Measurements from ENCODE around the gene MRGPRE.

The MRGPRE gene

DNA sequence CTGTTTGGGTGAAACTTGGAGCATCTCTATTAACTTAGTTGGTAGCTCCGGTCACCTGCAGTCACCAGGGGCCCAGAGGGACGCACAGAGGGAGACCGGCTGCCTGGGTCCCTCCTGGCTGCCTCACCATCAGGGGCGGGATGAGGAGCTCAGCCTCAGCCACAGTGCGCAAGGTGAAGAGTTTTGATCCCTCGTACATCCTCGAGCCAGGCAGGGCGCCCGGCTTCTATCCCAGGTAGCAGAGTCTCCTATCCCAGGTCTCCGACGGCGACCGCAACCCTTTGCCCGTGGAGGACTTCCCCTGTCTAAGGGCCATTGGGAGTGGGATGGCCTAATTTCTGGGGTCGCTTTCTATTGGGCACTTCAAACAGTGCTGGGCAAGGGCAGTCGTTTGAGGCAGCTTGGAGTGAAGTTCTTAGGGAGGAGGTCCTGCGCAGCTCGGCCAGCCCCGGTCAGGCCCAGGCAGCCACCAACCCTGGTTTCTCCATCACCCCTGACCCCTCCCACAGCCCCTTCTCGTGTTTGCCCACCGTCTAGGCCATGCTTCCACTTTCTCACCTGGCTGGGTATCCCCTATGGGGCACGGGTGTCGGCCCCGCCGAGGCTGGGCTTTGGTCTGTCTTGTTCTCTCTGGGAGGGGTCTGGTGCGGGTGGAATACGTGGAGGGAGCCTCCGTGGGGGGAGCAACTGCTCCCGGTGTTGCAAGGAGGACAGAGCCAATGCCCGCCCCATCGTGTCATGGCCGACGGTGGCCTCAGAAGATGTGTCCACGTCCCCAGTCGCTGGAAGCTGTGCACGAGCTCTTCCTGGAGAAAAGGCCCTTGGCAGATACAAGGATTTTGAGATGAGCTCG, 10.0 kb downstream of the MRGPRE start:
- Mint-ChIP-seq H3K9me3 (no peaks in the 10 kb centered on the region), H3K4me1 (ENCODE audit: low read depth) (peaks cover 7% of the 10 kb centered on the region), H3K36me3 (ENCODE audit: low read depth) (no peaks in the 10 kb centered on the region), H3K27ac (no peak overlapping the region), H3K27me3 (peaks cover 15% of the 10 kb centered on the region), H3K4me3 (no peak overlapping the region)
- no peak for DNase-seq

DNA sequence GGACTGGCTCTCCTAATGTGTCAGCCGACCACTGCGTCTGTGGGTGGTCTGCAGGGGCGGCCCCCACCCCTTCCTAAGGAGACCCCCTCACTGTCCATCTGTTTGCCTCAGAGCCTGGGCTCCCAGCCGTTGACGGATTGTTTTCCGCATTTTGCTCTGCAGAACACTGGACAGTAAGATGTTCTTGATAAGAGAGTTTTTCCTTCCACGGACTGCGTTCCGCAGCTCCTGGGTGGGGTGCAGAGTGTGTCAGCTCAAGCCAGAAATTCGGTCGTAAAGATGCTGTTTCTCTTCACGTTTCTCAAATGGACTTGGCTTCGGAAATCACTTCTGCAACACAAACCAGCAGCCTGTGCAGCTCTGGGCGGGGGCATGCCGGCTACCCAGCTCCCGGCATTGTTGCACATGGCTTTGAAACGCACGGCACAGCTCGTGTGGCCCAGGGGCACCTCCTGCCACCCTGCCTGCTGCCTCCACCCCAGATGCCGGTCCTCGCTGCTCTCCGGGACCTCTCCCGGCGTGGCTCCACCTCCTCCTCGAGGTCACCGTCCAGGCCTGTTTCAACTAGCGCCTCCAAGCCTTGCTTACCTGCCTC, 10.7 kb downstream of the MRGPRE start:
- H3K27me3 Mint-ChIP-seq: peaks cover 21% of the 10 kb centered on the region
- no peaks in the 10 kb centered on the region for H3K9me3 Mint-ChIP-seq
- no peaks in the 10 kb centered on the region for H3K36me3 Mint-ChIP-seq (ENCODE audit: low read depth)
- no peak overlapping the region for H3K4me3 Mint-ChIP-seq
- peaks cover 12% of the 10 kb centered on the region for H3K4me1 Mint-ChIP-seq (ENCODE audit: low read depth)
- DNase-seq: no peak
- H3K27ac Mint-ChIP-seq: no peak overlapping the region

DNA sequence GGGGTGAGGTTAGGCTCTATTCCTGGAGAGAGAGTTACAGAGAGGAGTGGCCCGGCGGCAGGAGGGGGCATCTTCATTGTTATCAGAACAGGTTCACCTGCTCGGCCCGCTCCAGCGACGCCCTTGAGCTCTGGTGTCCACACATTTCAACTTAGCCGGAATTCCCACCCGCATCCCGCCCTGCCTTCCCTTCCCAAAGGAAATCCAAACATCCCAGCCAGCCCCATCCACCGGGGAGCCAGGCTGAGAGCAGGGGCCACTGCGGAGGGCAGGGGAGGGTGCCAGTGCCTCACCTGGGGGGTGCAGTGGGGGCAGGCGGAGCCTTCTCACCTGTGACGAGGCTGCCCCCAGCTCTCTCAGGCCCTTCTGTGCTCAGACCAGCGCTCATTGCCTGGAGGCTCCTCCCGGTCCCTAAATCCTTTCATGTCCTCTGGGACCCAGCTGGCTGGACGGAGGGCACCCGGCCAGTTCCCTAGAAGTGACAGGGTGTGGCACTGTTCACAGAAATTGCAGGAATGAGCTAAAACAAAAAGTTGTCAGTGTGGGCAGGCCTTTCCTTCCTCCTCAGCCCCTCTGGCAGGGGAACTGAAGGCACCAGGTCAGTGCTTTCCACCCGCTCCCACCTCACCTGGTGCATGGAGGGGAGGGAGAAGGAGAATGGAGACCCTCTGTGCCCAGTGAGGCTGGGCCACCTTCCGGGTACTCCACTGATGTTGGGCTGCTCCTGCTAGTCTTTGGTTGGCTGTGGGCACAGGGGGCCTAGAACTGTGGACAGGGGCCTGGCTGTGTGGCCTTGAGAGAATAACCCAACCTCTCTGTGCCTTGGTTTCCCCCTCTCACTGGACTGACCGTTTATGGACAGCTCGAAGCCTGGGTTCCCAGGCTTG, 11.5 kb downstream of the MRGPRE start:
- H3K27me3 Mint-ChIP-seq: peaks cover 24% of the 10 kb centered on the region
- H3K4me3 Mint-ChIP-seq: no peak overlapping the region
- no peaks in the 10 kb centered on the region for H3K36me3 Mint-ChIP-seq (ENCODE audit: low read depth)
- no peak for DNase-seq
- no peak overlapping the region for H3K27ac Mint-ChIP-seq
- peaks cover 12% of the 10 kb centered on the region for H3K4me1 Mint-ChIP-seq (ENCODE audit: low read depth)
- no peaks in the 10 kb centered on the region for H3K9me3 Mint-ChIP-seq

DNA sequence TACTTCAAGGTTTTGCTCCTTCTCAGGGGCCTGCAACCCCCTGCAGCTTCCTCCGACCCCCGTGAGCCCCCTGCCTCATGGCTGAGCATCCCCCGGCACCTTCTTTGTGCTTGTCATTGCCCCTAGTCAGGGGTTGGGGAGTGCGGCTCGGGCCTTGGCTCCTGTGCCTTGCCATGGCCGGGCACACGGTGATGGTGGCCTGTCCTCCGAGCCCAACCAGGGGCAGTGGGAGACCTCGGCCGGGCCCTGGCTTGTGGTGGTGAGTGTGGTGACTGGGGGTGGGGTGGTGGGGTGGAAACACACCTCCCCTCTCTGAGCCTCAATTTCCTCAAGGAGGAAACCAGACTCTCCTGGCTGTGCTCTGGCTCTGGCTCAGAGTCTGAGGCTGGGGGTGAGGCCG, 12.1 kb downstream of the MRGPRE start:
- H3K4me1 Mint-ChIP-seq (ENCODE audit: low read depth): peaks cover 12% of the 10 kb centered on the region
- H3K9me3 Mint-ChIP-seq: no peaks in the 10 kb centered on the region
- H3K27me3 Mint-ChIP-seq: peaks cover 30% of the 10 kb centered on the region
- H3K27ac Mint-ChIP-seq: no peak overlapping the region
- no peak for DNase-seq
- H3K4me3 Mint-ChIP-seq: no peak overlapping the region
- H3K36me3 Mint-ChIP-seq (ENCODE audit: low read depth): no peaks in the 10 kb centered on the region

DNA sequence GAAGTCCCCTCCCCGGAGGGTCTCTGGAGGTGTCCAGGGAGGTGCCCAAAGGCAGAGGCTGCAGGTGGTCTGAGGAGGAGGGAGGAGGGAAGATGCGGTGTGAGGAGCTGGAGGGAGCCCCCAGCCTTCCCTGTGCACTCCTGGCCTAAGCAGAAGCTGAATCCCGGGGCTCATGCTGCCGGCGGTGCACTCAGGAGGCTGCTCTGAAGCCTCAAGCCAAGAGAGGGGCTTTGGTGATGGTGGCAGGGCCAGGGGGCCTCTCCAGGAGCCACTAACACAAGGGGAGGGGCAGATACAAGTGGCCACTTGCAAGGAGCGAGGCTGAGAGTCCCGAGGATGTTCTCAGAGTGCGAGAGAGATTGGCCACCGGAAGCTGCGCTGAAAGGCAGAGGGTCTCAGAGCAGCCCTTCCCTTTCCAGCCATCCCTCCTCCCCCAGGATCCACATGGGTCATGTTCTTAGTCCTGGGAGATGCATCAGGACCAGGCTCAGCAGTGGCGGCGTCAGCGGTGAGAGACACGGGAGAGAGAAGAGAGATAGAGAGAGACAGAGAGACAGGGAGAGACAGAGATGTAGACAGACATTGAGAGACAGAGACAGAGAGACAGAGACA, 12.8 kb downstream of the MRGPRE start:
- Mint-ChIP-seq H3K36me3 (ENCODE audit: low read depth) (no peaks in the 10 kb centered on the region), H3K27me3 (peaks cover 28% of the 10 kb centered on the region), H3K9me3 (no peaks in the 10 kb centered on the region), H3K27ac (no peak overlapping the region), H3K4me3 (no peak overlapping the region), H3K4me1 (ENCODE audit: low read depth) (peaks cover 12% of the 10 kb centered on the region)
- no peak for DNase-seq

DNA sequence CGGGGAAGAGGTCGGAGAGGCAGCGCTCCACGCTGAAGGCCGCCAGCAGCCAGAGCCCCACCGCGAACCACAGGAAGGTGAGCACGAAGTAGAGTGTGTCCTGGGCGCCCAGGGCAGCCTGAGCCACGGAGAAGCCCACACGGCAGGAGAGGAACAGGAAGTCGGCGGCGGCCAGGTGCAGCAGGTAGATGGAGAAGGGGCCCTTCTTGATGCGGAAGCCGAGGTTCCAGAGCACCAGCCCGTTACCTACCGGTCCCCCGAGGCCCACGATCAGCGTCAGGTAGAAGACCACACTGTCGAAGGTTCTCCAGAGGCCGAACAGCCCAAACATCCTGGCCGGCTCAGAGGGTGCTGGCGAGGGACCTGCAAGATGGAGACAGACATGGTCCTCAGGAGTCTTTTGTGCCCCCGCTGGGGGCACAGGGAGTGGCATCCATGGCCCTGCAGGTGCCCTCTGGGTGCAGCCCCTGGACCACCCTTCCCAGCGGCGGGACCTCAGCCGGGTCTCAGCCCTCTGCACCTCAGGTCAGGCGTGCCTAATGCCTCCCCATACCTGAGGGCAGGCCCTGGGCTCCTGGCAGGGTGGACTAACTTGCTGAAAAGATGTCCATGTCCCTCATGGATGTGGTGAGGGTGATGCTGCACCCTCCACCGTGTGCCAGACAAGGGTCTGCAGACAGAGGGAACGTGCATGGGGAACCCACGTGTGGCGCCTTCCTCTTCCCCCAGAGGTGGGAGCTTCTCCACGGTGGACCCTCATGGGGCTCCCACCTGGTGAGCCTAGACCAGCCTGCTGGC, 13.5 kb downstream of the MRGPRE start, which contains the start of gene MRGPRG:
MRGPRG (minus strand) TSS at position 331 of the 798 bp plus-strand sequence; CDS start at position 331, 0 bp downstream.
- DNase-seq: no peak
- H3K27me3 Mint-ChIP-seq: peaks cover 23% of the 10 kb centered on the region
- no peaks in the 10 kb centered on the region for H3K36me3 Mint-ChIP-seq (ENCODE audit: low read depth)
- no peak within 1 kb of the TSS for H3K27ac Mint-ChIP-seq
- peaks cover 12% of the 10 kb centered on the region for H3K4me1 Mint-ChIP-seq (ENCODE audit: low read depth)
- no peaks in the 10 kb centered on the region for H3K9me3 Mint-ChIP-seq
- no peak within 1 kb of the TSS for H3K4me3 Mint-ChIP-seq

DNA sequence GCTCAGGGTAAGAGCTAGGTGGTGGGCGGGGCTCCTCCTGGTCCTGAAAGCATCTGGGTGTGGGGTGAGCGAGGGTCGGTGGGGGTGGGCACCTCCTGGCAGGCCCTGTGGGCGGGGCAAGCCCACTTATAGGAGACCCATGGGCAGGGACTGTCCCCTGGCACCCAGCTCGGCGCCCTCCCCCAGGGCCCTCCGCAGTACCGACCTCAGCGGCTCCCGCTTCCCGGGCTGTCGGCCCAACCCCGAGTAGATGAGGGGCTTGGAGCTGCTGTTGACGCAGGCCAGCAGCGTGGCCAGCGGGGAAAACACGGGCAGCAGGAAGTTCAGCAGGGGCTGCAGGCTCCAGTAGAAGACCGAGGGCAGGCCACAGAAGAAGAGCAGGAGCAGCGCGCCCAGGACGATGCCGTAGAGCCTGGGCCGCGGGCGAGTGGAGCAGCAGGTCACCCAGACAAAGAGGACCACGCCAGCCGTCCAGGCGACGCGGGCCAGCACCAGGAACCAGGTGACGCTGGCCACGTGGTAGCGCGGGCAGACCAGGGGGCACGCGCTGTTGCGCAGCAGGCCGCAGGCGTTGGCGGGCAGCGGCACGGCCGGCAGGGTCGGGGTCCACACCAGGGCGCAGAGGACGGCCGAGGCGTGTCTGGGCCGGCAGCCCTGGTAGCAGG, 14.3 kb downstream of the MRGPRE start:
- Mint-ChIP-seq H3K4me3 (no peak overlapping the region), H3K4me1 (ENCODE audit: low read depth) (peaks cover 6% of the 10 kb centered on the region), H3K27ac (no peak overlapping the region), H3K27me3 (peaks cover 23% of the 10 kb centered on the region), H3K9me3 (no peaks in the 10 kb centered on the region), H3K36me3 (ENCODE audit: low read depth) (no peaks in the 10 kb centered on the region)
- DNase-seq: no peak

DNA sequence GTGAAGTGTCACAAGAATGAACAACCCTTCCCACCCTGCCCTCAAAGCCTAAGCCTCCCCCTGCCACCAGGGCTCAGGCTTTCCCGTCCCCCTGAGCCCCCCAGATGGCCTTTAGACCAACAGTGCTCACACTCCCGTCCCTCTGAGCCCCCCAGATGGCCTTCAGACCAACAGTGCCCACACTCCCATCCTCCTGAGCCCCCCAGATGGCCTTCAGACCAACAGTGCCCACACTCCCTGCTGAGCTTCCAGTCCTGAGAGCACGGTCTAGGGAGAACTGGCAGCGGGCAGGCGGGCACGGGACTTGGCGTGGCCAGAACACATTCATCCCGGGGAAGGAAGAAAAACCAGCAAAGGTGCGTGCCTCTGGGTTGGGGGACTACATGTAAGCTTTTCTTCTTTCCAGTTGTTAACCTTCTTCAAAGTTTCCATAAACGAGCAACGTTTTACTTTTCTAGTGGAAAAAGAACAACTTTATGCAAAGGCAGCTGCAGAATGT, 16.1 kb downstream of the MRGPRE start:
- no peak for DNase-seq
- H3K36me3 Mint-ChIP-seq (ENCODE audit: low read depth): no peaks in the 10 kb centered on the region
- H3K4me3 Mint-ChIP-seq: no peak overlapping the region
- H3K27me3 Mint-ChIP-seq: peaks cover 19% of the 10 kb centered on the region
- peaks cover 8% of the 10 kb centered on the region for H3K9me3 Mint-ChIP-seq
- no peak overlapping the region for H3K27ac Mint-ChIP-seq
- H3K4me1 Mint-ChIP-seq (ENCODE audit: low read depth): peaks cover 5% of the 10 kb centered on the region

DNA sequence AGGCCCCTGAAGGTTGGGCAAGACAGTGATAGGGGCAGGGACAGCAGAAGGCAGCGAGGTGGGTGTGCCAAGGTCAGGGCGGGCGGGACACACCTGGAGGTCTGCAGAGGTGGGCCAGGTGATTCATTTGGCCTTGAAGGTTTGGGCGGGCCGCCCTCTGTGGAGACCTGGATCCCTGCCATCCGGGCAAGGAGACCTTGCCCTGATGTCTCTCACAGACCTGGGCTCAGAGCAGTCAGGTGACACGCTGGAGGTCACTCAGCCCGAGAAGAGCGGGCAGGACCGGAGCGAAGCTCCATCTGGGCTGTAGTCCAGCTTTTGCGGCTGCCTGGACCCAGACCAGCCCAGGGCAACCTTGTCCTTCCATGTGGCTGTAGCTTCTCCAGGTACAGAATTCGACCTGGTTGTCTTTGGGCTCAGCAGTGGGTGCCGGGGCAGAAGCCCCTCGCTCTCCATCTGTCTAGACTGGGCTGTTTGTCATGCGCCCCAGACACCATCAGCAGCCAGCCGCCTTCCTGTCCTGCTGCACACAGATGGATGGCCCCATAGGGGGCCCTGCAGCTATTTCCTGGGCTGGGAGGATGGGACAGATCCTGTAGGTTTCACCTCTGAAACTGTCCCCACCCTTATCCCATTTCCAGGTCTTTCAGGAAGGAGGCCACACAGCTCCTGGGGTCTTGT, 16.7 kb downstream of the MRGPRE start:
- peaks cover 8% of the 10 kb centered on the region for H3K9me3 Mint-ChIP-seq
- H3K36me3 Mint-ChIP-seq (ENCODE audit: low read depth): no peaks in the 10 kb centered on the region
- H3K4me1 Mint-ChIP-seq (ENCODE audit: low read depth): peaks cover 5% of the 10 kb centered on the region
- peaks cover 19% of the 10 kb centered on the region for H3K27me3 Mint-ChIP-seq
- H3K4me3 Mint-ChIP-seq: no peak overlapping the region
- no peak overlapping the region for H3K27ac Mint-ChIP-seq
- no peak for DNase-seq

DNA sequence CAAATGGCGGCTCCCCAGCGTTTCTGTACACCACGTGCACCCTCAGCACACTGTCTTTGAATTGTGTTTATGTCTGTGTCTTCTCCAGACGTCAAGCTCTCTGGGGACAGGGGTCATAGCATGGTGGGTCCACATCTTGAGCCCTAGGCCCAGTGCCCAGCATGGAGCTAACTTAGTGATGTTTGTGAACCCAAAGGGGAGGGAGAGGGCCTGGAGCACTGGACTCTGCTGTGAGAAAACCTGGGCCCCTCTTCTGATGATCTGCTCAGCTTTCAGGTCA, 17.9 kb downstream of the MRGPRE start:
- Mint-ChIP-seq H3K4me1 (ENCODE audit: low read depth) (peaks cover 5% of the 10 kb centered on the region), H3K27ac (no peak overlapping the region), H3K4me3 (no peak overlapping the region), H3K9me3 (peaks cover 8% of the 10 kb centered on the region), H3K27me3 (peaks cover 22% of the 10 kb centered on the region), H3K36me3 (ENCODE audit: low read depth) (no peaks in the 10 kb centered on the region)
- DNase-seq: no peak

DNA sequence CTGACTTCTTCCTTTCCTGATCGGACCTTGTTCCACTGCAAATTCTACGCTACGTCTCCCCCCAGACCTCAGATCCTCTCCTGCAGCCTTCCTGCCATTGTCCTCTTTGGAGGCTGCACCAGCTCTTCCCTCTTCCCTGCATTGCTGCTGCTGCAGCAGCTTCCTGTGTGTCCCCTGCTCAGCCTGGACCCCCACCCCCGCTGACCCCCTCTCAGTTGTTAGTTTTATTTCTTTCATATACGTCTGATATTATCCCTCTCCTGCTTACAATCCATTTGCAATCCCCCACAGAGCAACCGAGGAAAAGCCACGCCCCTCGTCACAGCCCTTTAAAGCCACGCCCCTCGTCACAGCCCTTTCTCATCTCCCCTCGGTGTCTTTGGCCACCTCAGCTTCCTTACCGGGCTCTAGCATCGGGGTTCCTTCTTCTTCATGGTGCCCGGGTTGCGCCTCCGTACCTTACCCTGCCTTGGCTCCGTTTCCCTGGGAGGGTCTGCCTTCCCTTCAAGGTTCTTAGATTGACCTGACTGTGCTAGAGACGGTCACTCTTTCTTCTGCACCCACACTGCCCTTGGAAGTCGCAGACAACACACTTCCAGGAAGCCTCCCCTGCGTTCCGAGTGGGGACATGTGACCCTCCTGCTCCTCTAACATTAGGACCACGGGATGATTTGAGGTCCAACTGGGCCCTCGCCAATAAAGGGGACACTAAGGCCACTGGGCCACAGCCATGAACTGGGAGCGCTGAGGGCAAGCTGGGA, 18.4 kb downstream of the MRGPRE start:
- Mint-ChIP-seq H3K4me1 (ENCODE audit: low read depth) (peaks cover 5% of the 10 kb centered on the region), H3K27ac (no peak overlapping the region), H3K9me3 (peaks cover 8% of the 10 kb centered on the region), H3K27me3 (peaks cover 22% of the 10 kb centered on the region), H3K4me3 (no peak overlapping the region), H3K36me3 (ENCODE audit: low read depth) (no peaks in the 10 kb centered on the region)
- no peak for DNase-seq

DNA sequence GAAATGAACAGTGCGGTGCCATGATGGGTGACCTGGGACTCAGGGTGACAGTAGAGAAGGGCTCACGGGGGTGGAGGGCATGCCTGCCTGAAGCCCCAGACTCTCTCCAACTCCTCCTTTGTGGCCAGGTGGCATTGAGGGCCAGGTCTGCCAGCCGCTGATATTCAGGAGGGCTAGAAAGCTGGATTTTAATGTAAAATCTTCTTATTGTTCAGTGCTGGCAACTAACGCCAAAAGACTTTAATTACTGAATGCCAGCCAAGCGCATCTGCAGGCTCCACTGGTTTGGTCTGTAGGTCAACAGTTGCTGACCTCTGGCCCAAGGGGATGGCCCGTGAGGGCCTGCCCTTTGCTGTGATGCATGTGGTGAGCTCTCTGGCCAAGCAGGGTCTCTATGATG, 23.9 kb downstream of the MRGPRE start:
- H3K36me3 Mint-ChIP-seq (ENCODE audit: low read depth): no peaks in the 10 kb centered on the region
- no peaks in the 10 kb centered on the region for H3K4me1 Mint-ChIP-seq (ENCODE audit: low read depth)
- no peak overlapping the region for H3K4me3 Mint-ChIP-seq
- H3K27me3 Mint-ChIP-seq: peaks cover 19% of the 10 kb centered on the region
- peaks cover 8% of the 10 kb centered on the region for H3K9me3 Mint-ChIP-seq
- no peak for DNase-seq
- H3K27ac Mint-ChIP-seq: no peak overlapping the region
